ENCODE data around the gene HS6ST2.

Gene HS6ST2

DNA sequence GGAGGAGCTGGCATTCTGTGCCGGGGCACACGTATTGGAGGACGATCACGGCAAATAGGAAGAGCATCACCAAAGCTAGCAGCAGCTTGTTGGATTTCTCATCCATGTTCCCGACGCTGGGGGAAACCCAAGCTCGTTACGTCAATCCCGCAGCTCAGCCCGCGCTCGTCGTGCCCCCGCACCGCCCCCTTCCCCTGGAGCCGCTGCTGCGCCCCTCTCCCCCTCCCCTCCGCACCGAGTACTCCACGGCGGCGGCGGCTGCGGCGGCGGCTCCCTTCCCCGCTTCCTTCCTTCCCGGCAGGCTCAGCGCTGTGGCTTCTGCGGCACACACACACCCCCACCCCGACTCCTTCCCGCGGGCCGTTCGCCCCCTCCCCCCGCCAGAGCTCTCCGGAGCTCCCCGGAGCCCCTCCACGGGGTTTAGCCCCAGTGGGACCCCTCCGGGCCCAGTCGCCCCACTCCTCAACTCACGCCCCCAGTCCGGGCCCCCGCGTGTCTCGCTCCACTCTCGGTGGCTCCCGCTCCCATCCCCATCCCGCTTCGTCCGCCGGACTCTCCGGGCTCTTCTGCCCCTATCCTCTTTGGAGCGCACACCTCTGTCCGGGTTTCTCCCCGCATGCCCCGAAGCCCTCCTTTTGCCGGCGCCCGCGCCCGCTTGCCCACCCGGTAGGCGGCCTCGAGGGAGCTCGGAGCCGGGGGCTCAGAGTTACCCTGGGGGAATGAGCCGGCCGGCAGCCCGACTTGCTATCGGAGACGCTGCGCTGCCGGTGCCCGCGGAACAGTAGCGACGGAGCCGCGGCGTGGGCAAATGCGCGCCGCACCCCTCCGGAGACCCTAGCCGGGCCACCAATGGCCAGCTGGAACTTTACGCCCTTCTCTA, 978 bp downstream of the HS6ST2 start (continued):
- TF ChIP-seq, protein P1, sequence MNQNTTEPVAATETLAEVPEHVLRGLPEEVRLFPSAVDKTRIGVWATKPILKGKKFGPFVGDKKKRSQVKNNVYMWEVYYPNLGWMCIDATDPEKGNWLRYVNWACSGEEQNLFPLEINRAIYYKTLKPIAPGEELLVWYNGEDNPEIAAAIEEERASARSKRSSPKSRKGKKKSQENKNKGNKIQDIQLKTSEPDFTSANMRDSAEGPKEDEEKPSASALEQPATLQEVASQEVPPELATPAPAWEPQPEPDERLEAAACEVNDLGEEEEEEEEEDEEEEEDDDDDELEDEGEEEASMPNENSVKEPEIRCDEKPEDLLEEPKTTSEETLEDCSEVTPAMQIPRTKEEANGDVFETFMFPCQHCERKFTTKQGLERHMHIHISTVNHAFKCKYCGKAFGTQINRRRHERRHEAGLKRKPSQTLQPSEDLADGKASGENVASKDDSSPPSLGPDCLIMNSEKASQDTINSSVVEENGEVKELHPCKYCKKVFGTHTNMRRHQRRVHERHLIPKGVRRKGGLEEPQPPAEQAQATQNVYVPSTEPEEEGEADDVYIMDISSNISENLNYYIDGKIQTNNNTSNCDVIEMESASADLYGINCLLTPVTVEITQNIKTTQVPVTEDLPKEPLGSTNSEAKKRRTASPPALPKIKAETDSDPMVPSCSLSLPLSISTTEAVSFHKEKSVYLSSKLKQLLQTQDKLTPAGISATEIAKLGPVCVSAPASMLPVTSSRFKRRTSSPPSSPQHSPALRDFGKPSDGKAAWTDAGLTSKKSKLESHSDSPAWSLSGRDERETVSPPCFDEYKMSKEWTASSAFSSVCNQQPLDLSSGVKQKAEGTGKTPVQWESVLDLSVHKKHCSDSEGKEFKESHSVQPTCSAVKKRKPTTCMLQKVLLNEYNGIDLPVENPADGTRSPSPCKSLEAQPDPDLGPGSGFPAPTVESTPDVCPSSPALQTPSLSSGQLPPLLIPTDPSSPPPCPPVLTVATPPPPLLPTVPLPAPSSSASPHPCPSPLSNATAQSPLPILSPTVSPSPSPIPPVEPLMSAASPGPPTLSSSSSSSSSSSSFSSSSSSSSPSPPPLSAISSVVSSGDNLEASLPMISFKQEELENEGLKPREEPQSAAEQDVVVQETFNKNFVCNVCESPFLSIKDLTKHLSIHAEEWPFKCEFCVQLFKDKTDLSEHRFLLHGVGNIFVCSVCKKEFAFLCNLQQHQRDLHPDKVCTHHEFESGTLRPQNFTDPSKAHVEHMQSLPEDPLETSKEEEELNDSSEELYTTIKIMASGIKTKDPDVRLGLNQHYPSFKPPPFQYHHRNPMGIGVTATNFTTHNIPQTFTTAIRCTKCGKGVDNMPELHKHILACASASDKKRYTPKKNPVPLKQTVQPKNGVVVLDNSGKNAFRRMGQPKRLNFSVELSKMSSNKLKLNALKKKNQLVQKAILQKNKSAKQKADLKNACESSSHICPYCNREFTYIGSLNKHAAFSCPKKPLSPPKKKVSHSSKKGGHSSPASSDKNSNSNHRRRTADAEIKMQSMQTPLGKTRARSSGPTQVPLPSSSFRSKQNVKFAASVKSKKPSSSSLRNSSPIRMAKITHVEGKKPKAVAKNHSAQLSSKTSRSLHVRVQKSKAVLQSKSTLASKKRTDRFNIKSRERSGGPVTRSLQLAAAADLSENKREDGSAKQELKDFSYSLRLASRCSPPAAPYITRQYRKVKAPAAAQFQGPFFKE (tag by site-specific recombination; IDR thresholded peaks at IDR 0.05; ENCODE audit: borderline replicate concordance) = no peak
- TF ChIP-seq, protein P2, sequence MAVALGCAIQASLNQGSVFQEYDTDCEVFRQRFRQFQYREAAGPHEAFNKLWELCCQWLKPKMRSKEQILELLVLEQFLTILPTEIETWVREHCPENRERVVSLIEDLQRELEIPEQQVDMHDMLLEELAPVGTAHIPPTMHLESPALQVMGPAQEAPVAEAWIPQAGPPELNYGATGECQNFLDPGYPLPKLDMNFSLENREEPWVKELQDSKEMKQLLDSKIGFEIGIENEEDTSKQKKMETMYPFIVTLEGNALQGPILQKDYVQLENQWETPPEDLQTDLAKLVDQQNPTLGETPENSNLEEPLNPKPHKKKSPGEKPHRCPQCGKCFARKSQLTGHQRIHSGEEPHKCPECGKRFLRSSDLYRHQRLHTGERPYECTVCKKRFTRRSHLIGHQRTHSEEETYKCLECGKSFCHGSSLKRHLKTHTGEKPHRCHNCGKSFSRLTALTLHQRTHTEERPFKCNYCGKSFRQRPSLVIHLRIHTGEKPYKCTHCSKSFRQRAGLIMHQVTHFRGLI (tag by site-specific recombination; IDR thresholded peaks at IDR 0.05) = no peak
- TF ChIP-seq ZNF174 (tag by site-specific recombination; IDR thresholded peaks at IDR 0.05) = no peak
- TF ChIP-seq, protein P3, sequence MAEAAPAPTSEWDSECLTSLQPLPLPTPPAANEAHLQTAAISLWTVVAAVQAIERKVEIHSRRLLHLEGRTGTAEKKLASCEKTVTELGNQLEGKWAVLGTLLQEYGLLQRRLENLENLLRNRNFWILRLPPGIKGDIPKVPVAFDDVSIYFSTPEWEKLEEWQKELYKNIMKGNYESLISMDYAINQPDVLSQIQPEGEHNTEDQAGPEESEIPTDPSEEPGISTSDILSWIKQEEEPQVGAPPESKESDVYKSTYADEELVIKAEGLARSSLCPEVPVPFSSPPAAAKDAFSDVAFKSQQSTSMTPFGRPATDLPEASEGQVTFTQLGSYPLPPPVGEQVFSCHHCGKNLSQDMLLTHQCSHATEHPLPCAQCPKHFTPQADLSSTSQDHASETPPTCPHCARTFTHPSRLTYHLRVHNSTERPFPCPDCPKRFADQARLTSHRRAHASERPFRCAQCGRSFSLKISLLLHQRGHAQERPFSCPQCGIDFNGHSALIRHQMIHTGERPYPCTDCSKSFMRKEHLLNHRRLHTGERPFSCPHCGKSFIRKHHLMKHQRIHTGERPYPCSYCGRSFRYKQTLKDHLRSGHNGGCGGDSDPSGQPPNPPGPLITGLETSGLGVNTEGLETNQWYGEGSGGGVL (tag by site-specific recombination; IDR thresholded peaks at IDR 0.05) = peak; percentile 63
- peak; percentile 39; the same call in 1 of the 2 replicates for TF ChIP-seq KLF9 (tag by site-specific recombination; IDR thresholded peaks at IDR 0.05; ENCODE audit: low read depth)
- no peak for TF ChIP-seq ZNF561 (tag by site-specific recombination; IDR thresholded peaks at IDR 0.05; ENCODE audit: borderline replicate concordance)
- 0 out of 2 replicates have a peak, but pooled peaks have one; percentile 73 for TF ChIP-seq ZNF473 (tag by site-specific recombination; IDR thresholded peaks at IDR 0.05)
- TF ChIP-seq, protein P4, sequence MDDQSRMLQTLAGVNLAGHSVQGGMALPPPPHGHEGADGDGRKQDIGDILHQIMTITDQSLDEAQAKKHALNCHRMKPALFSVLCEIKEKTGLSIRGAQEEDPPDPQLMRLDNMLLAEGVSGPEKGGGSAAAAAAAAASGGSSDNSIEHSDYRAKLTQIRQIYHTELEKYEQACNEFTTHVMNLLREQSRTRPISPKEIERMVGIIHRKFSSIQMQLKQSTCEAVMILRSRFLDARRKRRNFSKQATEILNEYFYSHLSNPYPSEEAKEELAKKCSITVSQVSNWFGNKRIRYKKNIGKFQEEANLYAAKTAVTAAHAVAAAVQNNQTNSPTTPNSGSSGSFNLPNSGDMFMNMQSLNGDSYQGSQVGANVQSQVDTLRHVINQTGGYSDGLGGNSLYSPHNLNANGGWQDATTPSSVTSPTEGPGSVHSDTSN (CRISPR knock-in tag; IDR thresholded peaks at IDR 0.05) = peak; percentile 59; the same call in 1 of the 2 replicates
- TF ChIP-seq, protein P5, sequence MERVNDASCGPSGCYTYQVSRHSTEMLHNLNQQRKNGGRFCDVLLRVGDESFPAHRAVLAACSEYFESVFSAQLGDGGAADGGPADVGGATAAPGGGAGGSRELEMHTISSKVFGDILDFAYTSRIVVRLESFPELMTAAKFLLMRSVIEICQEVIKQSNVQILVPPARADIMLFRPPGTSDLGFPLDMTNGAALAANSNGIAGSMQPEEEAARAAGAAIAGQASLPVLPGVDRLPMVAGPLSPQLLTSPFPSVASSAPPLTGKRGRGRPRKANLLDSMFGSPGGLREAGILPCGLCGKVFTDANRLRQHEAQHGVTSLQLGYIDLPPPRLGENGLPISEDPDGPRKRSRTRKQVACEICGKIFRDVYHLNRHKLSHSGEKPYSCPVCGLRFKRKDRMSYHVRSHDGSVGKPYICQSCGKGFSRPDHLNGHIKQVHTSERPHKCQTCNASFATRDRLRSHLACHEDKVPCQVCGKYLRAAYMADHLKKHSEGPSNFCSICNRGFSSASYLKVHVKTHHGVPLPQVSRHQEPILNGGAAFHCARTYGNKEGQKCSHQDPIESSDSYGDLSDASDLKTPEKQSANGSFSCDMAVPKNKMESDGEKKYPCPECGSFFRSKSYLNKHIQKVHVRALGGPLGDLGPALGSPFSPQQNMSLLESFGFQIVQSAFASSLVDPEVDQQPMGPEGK (tag by site-specific recombination; IDR thresholded peaks at IDR 0.05) = peak; percentile 85
- 0 out of 2 replicates have a peak, but pooled peaks have one; percentile 8 for TF ChIP-seq OSR2 (tag by site-specific recombination; IDR thresholded peaks at IDR 0.05)
- peak; percentile 90; the same call in 1 of the 2 replicates for TF ChIP-seq ZNF341 (tag by site-specific recombination; IDR thresholded peaks at IDR 0.05; ENCODE audit: low read depth)
